GM18519 (cell line): ENCODE results near the gene CRNN.

Source experiments
- ATAC-seq: cut with Tn5 transposase; IDR thresholded peaks from one replicate; pipeline ENCODE4 v1.9.1; 2021; ENCODE audit warnings: mild to moderate bottlenecking, moderate library complexity; ENCODE audit not compliant: unreplicated experiment, low FRiP score

CRNN gene

DNA sequence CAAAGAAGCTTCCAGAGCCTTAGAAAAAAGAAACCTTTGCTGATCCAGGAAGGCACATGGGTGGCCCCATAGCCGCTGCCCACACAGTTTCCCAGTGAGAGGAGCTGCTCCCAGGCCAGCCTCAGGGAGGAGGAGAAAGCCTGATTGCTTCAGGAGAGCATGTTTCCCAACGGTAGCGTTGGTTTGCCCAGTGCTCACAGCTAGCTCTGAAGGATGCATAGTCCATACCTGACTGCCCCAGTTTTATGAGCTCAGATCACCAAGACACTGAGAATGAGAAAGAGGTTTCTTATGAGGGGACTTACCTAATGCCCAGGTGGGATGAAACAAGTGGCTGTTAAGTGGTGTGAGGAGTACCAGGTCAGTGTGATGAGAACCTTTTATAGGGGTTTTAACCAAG lies at the start of gene CRNN:
CRNN (minus strand) TSS at position 355 of the 400 bp plus-strand sequence. CDS start 2,030 bp downstream, outside the sequence.
- ATAC-seq, result no peak

- ATAC-seq, result no peak
Measured at GRCh38 chr1:152462636-152463035, 48.6 kb upstream of the CRNN start.

- ATAC-seq, result no peak
Measured at GRCh38 chr1:152461544-152461943, 47.5 kb upstream of the CRNN start.

DNA sequence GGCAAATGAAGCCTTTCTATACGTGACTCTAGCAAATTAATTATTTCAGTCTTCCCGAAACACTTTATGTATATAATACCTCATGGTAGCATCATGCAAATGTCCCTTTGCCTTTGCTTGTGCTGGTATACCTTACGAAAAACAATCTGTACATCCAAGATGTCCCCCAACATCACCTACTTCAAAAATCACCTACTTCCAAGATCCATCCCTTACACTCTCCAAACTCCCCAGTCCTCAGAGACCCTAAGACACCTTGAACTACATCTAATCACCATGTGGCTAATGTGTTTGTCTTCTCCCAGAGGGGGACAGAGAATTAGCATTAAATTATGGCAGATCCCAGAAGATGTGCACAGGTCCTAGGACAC lies 46.5 kb upstream of the CRNN start:
- no peak for ATAC-seq

DNA sequence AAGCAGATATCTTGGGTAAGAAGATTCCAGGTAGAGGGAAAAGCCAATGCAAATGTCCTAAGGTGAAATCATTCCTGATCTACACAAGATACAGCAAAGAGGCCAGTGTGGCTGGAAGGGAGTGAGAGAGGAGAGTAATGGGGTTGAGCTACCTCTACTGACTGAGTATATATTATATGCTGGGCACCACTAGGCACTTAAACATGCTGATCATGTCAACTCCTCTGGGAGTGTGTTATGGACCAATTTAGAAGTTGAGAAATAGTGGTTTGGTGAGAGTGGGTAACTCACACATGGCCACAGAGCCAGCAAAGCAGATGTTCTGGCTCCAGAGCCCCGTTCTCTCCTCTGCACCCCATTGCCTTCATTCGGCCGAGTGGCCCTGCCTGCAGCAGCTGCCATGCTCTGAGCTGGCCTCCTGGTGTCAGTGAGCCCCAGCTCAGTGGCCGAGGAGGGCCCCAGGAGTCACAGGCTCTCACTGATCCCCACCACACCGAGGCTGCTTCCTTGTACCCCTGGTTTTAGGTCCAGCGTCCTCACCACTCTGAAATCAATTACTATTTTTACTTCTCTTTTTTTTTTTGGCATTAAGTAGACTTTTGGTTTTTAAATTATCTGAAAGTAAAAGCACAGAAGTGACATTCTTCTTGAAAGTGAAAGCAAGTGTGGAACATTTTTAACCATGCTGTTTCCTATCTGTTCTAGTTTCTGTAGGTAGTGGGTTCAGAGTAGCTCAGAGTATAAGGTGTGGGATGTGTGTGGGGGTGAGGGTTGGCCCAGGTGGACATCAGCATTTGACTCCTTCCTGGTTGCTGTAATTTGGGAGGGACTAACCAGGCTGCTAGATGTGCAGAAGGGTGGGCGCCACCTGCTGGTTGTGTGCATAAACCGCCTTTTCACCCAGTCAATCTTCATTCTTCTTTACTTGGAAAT lies 45.8 kb upstream of the CRNN start:
- peak; percentile 81 for ATAC-seq

GRCh38 chr1:152458384-152459185 lies 44.5 kb upstream of the CRNN start:
- no peak for ATAC-seq

GRCh38 chr1:152457561-152457960 lies 43.5 kb upstream of the CRNN start:
- no peak for ATAC-seq

- no peak for ATAC-seq
Measured at GRCh38 chr1:152457071-152457470, 43.0 kb upstream of the CRNN start.

- no peak for ATAC-seq
Measured at GRCh38 chr1:152451254-152451653, 37.2 kb upstream of the CRNN start.

GRCh38 chr1:152449661-152450060 lies 35.6 kb upstream of the CRNN start:
- no peak for ATAC-seq

- no peak for ATAC-seq
Measured at GRCh38 chr1:152448496-152448895, 34.4 kb upstream of the CRNN start.

GRCh38 chr1:152448095-152448494 lies 34.0 kb upstream of the CRNN start:
- no peak for ATAC-seq

DNA sequence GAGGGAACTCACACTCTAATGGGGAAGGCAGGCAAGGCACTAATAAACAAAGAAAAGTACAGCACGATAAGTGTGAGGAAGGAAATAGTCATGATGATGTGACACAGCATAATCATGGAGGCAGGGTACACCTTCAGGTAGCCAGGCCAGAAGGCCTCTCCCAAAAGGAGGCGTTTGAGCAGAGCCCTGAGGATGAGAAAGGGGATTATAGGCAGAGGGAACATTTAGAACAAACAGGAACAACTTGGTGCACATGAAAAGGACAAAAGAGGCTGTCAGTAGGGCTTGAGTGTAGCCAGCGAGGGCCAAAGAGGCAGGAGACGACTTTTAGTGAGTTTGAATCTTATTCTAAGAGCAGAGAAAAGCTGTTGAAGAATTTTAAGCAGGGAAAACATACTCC lies 33.4 kb upstream of the CRNN start:
- ATAC-seq, result no peak

- ATAC-seq, result no peak
Measured at GRCh38 chr1:152444045-152444444, 30.0 kb upstream of the CRNN start.

DNA sequence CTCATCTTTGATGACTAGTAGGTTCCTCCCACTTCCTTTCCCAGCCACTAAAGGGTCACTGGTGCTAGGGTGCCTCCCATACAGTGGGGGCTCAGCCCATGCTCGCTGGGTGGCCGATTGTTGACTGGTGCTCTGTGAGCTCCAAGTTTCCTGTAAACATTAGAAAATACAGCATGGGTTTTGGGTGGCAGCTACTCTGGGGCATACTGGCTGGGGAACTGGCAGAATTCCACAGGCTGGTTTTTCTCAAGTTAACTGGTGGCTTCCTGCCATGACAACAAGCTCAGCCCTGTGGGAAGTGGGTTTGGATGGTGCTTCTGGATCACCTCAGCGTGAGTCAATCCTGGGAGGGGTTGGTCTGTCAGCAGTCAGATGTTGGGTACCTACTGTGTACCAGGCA lies 28.7 kb upstream of the CRNN start:
- no peak for ATAC-seq

- ATAC-seq, result no peak
Measured at GRCh38 chr1:152442301-152442700, 28.2 kb upstream of the CRNN start.

DNA sequence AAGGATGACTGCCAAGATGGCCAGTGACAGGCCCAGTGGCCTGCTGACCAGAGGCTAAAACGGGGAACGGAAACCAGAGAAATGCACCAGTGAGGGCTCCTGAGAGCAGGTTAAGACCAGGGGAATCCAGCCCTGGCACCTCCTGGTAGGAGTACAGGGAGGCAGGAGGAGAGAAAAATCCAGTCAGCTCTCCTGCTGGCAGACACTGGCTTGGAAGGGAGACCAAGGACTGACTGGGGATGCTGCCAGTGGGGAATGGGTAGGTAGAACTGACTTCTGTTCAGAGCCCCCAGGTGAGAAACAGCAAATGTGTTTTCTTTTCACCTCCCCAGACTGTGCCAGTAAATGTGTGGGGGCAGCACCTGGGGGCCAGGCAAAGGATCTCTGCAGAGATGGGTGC lies 27.7 kb upstream of the CRNN start:
- no peak for ATAC-seq

- ATAC-seq, result peak; percentile 89
Measured at GRCh38 chr1:152440635-152441471, 26.8 kb upstream of the CRNN start.

- ATAC-seq, result no peak
Measured at GRCh38 chr1:152436593-152437496, 22.8 kb upstream of the CRNN start.

DNA sequence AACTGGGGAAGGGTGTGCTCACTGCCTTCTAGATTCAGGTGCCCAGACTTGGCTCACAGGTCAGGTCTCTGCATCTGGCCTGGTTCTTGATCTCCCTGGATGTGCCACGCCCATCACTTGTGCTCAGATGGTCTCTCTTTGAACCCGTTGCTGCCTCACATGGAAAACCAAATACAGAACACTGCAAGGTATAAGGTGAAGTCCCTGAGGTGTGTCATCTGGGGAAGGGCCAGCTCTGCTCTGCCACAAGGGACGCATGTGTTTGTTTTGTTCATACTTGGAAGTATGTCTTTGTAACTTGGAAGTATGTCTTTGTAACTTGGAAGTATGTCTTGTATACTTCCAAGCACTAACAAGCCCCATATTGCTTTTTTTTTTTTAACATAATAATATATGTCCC lies 13.4 kb upstream of the CRNN start:
- ATAC-seq, result no peak
